Suprapubic skin (tissue), 4 donors: Measurements from ENCODE around the gene SLC16A11.

Source experiments
- EP300 ChIP-seq: sonication (generic); formaldehyde crosslinking; IDR thresholded peaks from one replicate; pipeline ENCODE4 v1.6.1; 2017; ENCODE audit warnings: antibody characterized with exemption
- POLR2A ChIP-seq, 2 donors: fragments of 450-650 bp; IDR thresholded peaks; one replicate each; pipeline ENCODE4 v1.6.1; 2017; ENCODE audit warnings: antibody characterized with exemption in 2 of 2, mild to moderate bottlenecking in 2 of 2, moderate library complexity in 2 of 2
- POLR2AphosphoS5 ChIP-seq, 3 donors: sonication (generic); formaldehyde crosslinking; IDR thresholded peaks; one replicate each; pipeline ENCODE4 v1.6.1; 2017; ENCODE audit warnings: antibody characterized with exemption in 3 of 3
- TF ChIP-seq, protein P1 (sequence below), 2 donors: fragments of 200-600 bp in 1 of 2; fragments of 450-650 bp in 1 of 2; sonication (generic) in 1 of 2; IDR thresholded peaks; one replicate each; pipeline ENCODE4 v1.5.1; 2016 to 2019; ENCODE audit warnings: antibody characterized with exemption in 2 of 2, mild to moderate bottlenecking in 1 of 2, moderate library complexity in 1 of 2

DNA sequence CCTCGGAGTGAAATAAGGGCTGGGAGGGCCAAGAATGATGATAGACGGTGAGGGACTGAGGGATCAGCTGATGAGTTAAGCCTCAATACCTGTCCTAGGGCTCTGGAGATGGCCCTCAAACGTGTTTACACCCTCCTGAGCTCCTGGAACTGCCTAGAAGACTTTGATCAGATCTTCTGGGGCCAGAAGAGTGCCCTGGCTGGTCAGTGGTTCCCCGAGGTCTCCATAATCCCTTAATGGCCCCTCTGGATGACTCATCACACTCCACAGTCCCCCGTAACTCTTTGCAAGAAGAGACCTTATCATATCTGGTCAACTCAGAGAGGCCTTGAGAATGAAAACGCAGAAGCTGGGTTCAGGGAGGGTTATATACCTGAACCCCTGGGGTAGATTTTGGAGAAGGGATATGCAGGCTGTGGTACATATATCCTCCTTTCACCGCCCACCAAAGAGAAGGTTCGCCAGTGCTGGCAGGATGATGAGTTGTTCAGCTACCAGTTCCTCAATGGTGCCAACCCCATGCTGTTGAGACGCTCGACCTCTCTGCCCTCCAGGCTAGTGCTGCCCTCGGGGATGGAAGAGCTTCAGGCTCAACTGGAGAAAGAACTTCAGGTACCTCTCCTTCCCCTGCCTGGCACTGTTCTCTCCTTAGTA is 44.9 kb downstream of the SLC16A11 start:
- TF ChIP-seq, protein P1, sequence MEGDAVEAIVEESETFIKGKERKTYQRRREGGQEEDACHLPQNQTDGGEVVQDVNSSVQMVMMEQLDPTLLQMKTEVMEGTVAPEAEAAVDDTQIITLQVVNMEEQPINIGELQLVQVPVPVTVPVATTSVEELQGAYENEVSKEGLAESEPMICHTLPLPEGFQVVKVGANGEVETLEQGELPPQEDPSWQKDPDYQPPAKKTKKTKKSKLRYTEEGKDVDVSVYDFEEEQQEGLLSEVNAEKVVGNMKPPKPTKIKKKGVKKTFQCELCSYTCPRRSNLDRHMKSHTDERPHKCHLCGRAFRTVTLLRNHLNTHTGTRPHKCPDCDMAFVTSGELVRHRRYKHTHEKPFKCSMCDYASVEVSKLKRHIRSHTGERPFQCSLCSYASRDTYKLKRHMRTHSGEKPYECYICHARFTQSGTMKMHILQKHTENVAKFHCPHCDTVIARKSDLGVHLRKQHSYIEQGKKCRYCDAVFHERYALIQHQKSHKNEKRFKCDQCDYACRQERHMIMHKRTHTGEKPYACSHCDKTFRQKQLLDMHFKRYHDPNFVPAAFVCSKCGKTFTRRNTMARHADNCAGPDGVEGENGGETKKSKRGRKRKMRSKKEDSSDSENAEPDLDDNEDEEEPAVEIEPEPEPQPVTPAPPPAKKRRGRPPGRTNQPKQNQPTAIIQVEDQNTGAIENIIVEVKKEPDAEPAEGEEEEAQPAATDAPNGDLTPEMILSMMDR (IDR thresholded peaks at IDR 0.05), result no peak
- no peak for TF ChIP-seq POLR2AphosphoS5 (IDR thresholded peaks at IDR 0.05)
- TF ChIP-seq POLR2A (IDR thresholded peaks at IDR 0.05), result no peak
- TF ChIP-seq EP300, result no peak
